Stimulated activated CD8-positive, alpha-beta memory T cell treated with anti-CD3 and anti-CD28 coated beads, Interleukin-4, amount 100 ng/mL, for 4 hours (primary cell): ENCODE measurements around the gene CRY2.
A peak's percentile ranks its signal among the peaks of the same experiment; 100 is the strongest.
"Not testable (repeated sequence)": the region's sequence is repeated elsewhere in the genome, so short reads cannot be mapped to it uniquely, and the experiment has no call there.

ENCODE experiments used
- DNase-seq, 2 donors: peaks; one replicate each; pipeline ENCODE4 v3.0.0-alpha.2; 2020; ENCODE audit warnings: low read depth in 2 of 2, low spot score in 1 of 2

The CRY2 gene

GRCh38 chr11:45897556-45897955 lies 50.3 kb downstream of the CRY2 start:
- DNase-seq = no peak

DNA sequence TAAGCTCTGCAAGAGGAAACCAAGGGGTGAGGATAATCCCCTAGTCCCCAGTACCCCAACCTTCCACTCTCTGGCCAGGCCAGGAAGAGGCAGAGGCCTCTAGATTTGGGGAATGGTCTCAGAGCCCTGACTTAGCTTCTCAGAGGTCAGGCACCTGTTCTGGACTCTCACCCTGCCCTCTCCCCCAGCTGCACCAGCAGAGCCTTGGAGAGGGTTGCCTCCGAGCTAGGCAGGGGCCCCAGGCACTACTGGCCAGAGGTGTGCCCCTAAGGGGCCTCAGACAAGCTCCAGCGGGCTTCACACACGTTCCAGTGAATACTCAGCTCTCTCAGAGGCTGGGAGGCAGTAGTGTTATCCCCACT lies 51.8 kb downstream of the CRY2 start:
- DNase-seq = no peak

DNA sequence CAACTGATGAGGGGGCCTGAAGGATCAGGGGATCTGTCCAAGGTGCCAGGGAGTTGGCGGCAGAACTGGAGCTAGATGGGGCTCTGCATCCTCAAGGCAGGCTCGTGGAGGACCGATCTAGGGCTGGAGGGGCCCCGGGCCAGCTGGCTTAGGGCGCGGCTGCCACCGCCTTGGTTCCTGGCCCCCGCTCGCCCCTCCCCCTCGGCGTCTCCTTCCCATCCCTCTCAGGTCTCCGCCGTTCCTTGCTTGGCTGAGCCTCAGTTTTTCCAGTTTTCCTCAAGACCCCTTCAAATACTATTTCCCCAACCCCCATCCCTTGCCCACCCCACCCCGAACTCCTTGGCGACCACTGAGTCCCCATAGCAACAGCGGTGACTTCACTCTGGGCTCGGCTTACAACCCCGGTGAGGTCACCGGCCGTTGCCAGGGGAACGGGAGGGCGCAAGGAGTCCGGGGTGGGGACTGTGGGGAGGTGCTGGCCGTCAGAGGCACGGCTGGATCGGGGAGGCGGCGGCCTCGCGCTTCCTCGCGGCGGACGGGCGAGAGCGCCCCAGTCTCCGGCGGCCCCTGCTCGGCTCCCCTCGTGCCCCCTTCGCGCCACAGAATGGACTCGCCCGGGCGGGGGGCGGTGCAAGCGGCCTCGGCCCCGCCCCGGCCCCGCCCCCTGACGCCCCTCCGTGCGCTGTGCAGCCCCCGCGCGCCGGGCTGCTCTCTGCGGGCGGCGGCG lies 52.3 kb downstream of the CRY2 start:
- DNase-seq = peak in 1 of 2 donors; percentile 47

- DNase-seq = not testable (repeated sequence)
These were observed 53.0 kb downstream of the CRY2 start for GRCh38 chr11:45900175-45900800.

DNA sequence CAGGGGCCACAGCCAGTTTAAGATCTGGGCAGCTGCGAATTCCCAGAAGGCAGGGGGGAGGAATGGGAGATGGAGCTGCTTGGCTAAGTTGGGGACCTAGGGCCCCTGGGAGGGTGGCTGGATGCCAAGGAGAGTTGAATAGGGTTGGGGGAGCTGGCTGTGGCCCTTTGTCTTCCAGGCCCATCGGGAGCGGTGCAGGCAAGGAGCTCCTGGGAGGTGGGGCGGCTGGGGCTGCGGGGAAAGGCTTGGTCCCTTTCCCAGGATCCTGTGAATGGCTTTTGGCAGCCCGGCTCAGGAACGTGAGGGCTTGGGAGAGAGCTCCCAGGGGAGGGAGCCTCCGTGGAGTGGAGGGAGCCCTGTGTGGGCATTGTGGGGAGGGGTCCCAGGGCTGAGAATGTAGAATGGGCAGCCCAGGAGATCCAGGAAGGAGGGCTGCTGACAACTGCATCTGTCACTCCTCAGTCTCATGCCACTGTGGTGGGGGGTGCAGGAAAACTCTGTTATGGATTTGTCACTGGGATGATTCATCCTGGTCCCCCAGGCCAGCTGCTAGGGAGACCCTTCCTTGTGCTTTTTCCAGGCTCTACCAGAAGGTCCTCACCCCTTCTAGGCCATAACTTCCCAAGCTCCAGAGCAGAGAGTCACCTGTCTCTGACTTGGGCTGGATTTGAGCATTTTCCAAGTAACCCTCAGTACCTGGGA lies 53.8 kb downstream of the CRY2 start:
- DNase-seq = no peak

- DNase-seq = no peak
These were observed 54.4 kb downstream of the CRY2 start for GRCh38 chr11:45901626-45902025.

GRCh38 chr11:45902452-45903380 lies 55.4 kb downstream of the CRY2 start:
- no peak for DNase-seq

DNA sequence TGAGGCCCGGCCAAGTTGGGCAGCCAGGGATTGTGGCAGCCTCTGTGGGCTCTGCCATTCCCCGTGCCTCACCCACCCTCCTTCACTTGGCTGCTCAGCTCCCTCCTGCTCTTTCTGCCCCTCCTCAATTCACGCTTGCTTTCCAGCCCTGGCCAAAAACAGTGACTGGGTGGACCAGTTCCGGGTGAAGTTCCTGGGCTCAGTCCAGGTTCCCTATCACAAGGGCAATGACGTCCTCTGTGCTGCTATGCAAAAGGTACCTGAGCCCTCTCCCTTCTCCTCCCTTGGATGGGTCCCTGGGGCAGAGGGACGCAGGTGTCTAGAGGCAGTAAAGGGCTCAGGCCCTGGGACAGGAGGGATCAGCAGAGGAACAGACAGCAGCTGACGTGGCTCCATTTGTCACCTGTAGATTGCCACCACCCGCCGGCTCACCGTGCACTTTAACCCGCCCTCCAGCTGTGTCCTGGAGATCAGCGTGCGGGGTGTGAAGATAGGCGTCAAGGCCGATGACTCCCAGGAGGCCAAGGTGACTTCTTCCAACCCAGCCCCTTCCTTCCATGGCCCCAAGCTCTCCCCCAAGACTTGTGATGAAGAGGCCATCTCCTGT lies 57.1 kb downstream of the CRY2 start:
- DNase-seq = no peak

DNA sequence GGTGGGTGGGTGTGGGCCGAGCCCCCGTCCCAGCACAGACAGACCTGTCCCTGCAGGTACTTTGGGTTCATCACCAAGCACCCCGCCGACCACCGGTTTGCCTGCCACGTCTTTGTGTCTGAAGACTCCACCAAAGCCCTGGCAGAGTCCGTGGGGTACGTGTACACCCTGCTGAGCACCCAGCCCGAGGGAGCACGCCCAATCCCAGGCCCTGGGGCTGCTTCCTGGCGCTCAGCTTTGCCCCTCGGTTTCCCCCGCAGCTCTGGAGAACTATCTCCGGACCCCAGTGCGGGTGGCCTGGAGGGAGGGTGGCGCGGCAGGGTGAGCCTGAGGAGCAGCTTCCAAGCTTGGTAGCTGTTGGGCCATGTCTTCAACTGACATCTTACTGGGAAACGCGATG lies 57.8 kb downstream of the CRY2 start:
- no peak for DNase-seq

DNA sequence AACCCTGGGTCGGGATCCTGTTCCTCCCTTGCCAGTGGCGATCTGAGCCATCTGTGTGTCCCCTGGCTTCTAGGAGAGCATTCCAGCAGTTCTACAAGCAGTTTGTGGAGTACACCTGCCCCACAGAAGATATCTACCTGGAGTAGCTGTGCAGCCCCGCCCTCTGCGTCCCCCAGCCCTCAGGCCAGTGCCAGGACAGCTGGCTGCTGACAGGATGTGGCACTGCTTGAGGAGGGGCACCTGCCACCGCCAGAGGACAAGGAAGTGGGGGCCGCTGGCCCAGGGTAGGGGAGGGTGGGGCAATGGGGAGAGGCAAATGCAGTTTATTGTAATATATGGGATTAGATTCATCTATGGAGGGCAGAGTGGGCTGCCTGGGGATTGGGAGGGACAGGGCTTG lies 58.3 kb downstream of the CRY2 start:
- DNase-seq = not testable (repeated sequence)

GRCh38 chr11:45906096-45906682 lies 58.9 kb downstream of the CRY2 start:
- no peak for DNase-seq

DNA sequence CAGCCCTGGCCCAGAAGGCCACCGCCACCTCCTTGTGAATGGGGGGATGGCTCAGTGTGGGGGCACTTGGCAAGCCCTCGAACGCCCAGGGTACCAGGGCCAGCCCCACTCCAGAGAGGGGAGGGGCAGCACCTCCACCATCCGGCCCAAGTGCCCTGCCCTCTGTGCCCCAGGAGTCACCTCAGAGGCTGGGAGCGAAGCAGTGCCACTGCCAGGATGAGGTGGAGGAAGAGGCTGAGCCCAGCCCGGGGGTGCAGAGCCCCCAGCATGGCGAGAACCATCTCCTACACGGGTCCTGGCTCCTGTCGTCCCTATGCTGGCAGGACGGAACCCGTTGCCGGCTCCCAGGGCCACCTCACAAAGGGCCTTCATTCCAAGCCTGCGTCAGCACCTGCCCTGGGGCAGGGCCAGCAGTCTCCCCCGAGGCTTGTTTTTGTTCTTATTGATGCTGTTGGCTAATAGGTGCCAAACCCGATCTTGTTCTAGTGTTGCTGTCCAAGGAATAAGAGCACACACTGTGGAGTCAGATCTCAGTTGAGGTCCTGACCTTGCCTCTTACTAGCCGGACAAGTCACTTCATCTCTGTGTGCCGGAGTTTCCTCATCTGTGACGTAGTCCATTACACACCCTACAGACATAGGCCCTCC lies 59.8 kb downstream of the CRY2 start, which contains the start of gene FREY1:
TSS of gene FREY1 (minus strand) at position 307 of the 647 bp plus-strand sequence. CDS start at position 281, 26 bp downstream.
- no peak for DNase-seq

DNA sequence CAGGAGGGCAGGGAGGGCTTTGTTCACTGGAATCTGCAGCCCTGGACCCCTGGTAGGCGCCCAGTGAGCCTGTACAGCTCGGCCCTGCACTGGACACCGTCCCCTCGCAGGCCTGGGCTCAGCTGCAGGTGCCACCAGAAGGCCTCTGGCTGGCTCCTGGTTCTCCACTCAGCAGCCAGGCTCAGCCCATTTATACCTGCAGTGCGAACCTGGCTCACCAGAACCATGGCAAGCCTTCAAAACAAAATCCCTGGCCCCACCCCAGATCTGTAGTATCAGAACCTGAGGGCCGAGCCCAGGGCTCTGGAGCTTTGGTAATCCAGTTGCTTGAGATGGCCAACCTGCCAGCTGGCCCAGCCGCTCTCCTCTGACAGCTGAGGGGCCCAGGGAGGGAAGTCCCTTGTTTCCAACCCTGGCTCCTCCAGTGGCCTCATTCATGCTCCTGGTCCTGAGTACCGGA lies 60.7 kb downstream of the CRY2 start:
- DNase-seq = no peak

GRCh38 chr11:45909594-45910475 lies 62.6 kb downstream of the CRY2 start:
- no peak for DNase-seq

- no peak for DNase-seq
These were observed 63.3 kb downstream of the CRY2 start for GRCh38 chr11:45910623-45911022.

- no peak for DNase-seq
These were observed 66.2 kb downstream of the CRY2 start for GRCh38 chr11:45913514-45913913.

DNA sequence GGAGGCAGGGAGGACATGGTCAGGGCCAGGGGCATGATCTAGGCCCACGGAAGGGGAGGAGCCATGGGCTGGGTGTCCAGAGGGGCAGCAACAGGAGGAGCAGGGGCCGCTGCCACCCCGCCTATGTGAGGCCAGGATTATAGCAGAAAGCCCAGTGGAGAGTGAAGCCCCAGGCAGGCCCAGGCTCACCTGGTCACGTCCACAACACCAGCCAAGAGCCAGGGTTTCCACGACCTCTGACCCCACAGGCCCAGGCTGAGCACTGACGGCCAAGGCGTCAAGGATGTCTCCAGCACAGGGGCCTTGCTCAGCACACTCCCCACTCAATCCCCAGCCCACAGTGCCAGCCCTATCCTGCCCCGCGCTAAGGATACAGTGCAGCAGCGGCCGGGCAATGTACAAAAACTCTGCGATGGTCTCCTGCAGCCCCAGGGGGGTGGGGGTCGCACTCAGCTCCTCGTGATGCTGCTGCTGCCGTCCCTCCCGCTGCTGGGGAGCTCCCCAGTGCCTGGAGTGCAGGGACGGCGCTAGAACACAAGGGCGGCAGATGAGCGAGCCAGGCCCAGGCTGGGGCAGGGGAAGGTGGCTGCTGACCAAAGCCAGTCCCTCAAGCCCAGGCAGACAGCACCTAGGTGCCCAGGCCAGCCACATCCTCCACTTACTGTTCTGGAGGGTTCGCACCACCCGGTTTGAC lies 66.8 kb downstream of the CRY2 start:
- DNase-seq = no peak

- DNase-seq = no peak
These were observed 68.2 kb downstream of the CRY2 start for GRCh38 chr11:45915446-45915845.
